ENCODE results near the gene PMIS2. TPM values are rescaled to one million over a fixed set of nuclear protein-coding genes. Genes with fewer than 3 reads are reported as not detected.

Gene PMIS2
- total RNA-seq (not detected), polyA plus RNA-seq (not detected)

- WGBS: 52% methylated on average over 16 of the region's 16 CpGs
Measured at GRCh38 chr19:35585848-35586247, at the start of gene PMIS2. PMIS2 (plus strand) TSS chr19:35586173; CDS start chr19:35586260, 87 bp downstream.

GRCh38 chr19:35539314-35539713, 46.7 kb upstream of the PMIS2 start:
- Histone ChIP-seq H3K4me1 (ENCODE audit: insufficient read depth) (no peaks in the 10 kb centered on the region), H3K27ac (ENCODE audit: low read depth) (no peak overlapping the region), H3K4me3 (ENCODE audit: low read depth, low read length) (no peak overlapping the region), H3K36me3 (ENCODE audit: insufficient read depth) (no peaks in the 10 kb centered on the region)
- WGBS: 64% methylated on average over 6 of the region's 6 CpGs
- no peak for DNase-seq (ENCODE audit: extremely low spot score)

More at GRCh38 chr19:35585848-35586247, at the start of gene PMIS2:
- Histone ChIP-seq H3K4me3 (ENCODE audit: low read depth, low read length) (no peak within 1 kb of the TSS), H3K4me1 (ENCODE audit: insufficient read depth) (no peaks in the 10 kb centered on the region), H3K27ac (ENCODE audit: low read depth) (no peak within 1 kb of the TSS), H3K36me3 (ENCODE audit: insufficient read depth) (no peaks in the 10 kb centered on the region)
- no peak for DNase-seq (ENCODE audit: extremely low spot score)

DNA sequence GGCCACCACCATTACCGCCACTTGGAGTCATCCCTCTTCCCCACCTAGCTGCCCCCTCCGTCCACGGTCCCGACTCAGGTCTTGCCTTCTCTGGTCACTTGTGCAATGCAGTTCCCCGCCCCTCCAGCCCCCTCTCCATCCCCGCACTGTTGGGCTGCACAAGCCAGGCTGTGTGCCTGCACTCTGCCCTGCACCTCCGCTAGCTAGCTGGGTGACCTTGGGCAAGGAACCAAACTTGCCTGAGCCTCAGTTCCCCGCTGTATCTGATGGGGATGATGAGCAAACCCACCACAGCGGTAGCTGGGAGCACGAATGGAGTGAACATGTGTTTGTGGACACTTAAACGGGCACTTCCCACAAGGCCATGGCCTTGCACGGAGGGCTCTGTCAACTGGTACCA, 46.1 kb upstream of the PMIS2 start:
- Histone ChIP-seq H3K4me1 (ENCODE audit: insufficient read depth) (no peaks in the 10 kb centered on the region), H3K4me3 (ENCODE audit: low read depth, low read length) (no peak overlapping the region), H3K36me3 (ENCODE audit: insufficient read depth) (no peaks in the 10 kb centered on the region), H3K27ac (ENCODE audit: low read depth) (no peak overlapping the region)
- DNase-seq (ENCODE audit: extremely low spot score): no peak
- 92% methylated on average over 12 of the region's 12 CpGs for WGBS

DNA sequence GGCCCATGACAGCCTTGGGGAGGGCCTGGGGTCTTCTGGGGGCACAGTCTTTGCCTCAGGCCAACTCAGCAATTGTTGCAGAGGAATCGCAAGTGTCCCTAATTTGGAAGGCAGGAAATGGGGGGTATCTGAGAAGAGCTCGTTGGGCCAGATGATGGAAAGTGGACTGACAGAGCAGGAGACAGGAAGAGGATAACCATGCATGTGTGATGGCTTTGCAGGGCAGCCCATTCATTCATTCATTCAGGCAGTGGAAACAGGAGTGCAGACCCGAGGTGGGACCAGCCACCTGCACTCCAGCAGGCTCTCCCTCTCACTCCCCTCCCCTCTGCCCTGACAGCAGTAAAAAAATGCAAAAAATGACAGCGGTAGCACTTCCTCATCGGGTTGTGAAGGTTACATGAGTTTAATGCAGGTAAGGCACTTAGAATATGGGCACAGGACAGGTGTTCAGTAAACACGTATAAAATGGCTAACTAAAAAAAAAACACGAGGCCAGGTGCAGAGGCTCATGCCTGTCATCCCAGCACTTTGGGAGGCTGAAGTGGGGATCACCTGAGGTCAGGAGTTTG, 45.5 kb upstream of the PMIS2 start:
- WGBS: 81% methylated on average over 7 of the region's 7 CpGs
- no peaks in the 10 kb centered on the region for H3K4me1 ChIP-seq (ENCODE audit: insufficient read depth)
- no peaks in the 10 kb centered on the region for H3K36me3 ChIP-seq (ENCODE audit: insufficient read depth)
- H3K4me3 ChIP-seq (ENCODE audit: low read depth, low read length): no peak overlapping the region
- no peak overlapping the region for H3K27ac ChIP-seq (ENCODE audit: low read depth)
- DNase-seq (ENCODE audit: extremely low spot score): no peak

DNA sequence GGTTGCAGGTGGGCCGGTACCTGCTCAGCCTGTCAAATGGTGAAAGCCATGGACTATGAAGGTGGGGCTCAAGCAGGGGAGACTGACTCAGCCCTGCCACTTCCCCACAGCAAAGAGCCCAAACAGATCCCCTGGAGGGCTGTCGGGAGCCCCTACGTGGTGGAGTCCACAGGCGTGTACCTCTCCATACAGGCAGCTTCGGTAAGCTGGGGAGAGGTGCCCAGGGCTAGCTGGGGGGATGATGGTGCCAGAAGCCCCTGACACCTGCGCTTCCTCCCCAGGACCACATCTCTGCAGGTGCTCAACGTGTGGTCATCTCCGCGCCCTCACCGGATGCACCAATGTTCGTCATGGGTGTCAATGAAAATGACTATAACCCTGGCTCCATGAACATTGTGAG, 43.8 kb upstream of the PMIS2 start:
- H3K4me1 ChIP-seq (ENCODE audit: insufficient read depth): no peaks in the 10 kb centered on the region
- no peaks in the 10 kb centered on the region for H3K36me3 ChIP-seq (ENCODE audit: insufficient read depth)
- no peak for DNase-seq (ENCODE audit: extremely low spot score)
- no peak overlapping the region for H3K4me3 ChIP-seq (ENCODE audit: low read depth, low read length)
- H3K27ac ChIP-seq (ENCODE audit: low read depth): no peak overlapping the region
- WGBS: 96% methylated on average over 11 of the region's 11 CpGs

- Histone ChIP-seq H3K4me3 (ENCODE audit: low read depth, low read length) (no peak overlapping the region), H3K36me3 (ENCODE audit: insufficient read depth) (no peaks in the 10 kb centered on the region), H3K4me1 (ENCODE audit: insufficient read depth) (no peaks in the 10 kb centered on the region), H3K27ac (ENCODE audit: low read depth) (no peak overlapping the region)
- 94% methylated on average over 15 of the region's 15 CpGs for WGBS
- no peak for DNase-seq (ENCODE audit: extremely low spot score)
Measured at GRCh38 chr19:35543280-35544109, 42.5 kb upstream of the PMIS2 start.

- Histone ChIP-seq H3K4me3 (ENCODE audit: low read depth, low read length) (peak overlapping the region; percentile 91), H3K36me3 (ENCODE audit: insufficient read depth) (no peaks in the 10 kb centered on the region)
- 72% methylated on average over 3 of the region's 3 CpGs for WGBS
Measured at GRCh38 chr19:35544110-35544802, 41.7 kb upstream of the PMIS2 start.

DNA sequence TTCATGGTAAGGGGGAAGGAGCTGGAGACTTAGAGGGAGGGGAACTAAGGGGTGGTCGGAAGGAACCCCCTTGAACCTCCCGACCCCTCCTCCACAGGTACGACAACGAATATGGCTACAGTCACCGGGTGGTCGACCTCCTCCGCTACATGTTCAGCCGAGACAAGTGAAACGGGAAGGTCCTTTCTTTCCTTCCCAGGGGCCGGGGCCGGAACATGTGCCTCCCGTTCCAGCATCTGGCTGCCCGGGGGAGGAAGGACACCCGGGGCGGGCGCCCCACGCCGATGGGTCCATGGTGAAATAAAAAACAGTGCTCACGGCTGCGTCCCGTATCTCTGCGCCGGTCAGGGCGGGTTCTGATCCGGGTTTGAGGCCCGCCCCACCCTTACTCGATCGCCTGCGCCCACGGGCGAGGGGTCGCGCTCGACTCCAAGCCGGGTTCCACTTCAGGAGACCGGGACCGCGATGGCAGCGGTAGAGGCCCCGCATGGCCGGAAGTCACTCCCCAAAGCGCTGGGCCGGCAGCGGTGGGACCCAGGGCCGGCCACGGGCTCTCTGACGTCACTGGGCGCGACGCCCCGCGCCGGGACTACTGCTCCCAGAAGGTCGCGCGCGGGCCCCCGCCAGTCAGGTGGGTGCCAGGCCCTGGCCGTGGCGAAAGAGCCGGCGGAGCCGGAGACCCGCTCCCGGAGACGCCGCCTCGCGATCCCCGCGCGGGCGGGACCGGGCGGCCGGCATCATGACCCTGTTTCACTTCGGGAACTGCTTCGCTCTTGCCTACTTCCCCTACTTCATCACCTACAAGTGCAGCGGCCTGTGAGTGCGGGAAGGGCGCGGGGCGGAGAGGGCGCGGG, 40.7 kb upstream of the PMIS2 start, which contains the start of gene TMEM147:
TMEM147 (plus strand) TSS at position 626 of the 854 bp plus-strand sequence; CDS start at position 740, 114 bp downstream.
- peak within 1 kb of the TSS; percentile 91 for H3K4me3 ChIP-seq (ENCODE audit: low read depth, low read length)
- peak within 1 kb of the TSS; percentile 68 for H3K27ac ChIP-seq (ENCODE audit: low read depth)
- peak; percentile 43 for DNase-seq (ENCODE audit: extremely low spot score)
- WGBS: under 1% methylated on average over 85 of the region's 85 CpGs
- H3K4me1 ChIP-seq (ENCODE audit: insufficient read depth): no peaks in the 10 kb centered on the region
- no peaks in the 10 kb centered on the region for H3K36me3 ChIP-seq (ENCODE audit: insufficient read depth)

More at GRCh38 chr19:35544110-35544802, 41.7 kb upstream of the PMIS2 start:
- no peak overlapping the region for H3K27ac ChIP-seq (ENCODE audit: low read depth)
- no peaks in the 10 kb centered on the region for H3K4me1 ChIP-seq (ENCODE audit: insufficient read depth)
- DNase-seq (ENCODE audit: extremely low spot score): no peak

DNA sequence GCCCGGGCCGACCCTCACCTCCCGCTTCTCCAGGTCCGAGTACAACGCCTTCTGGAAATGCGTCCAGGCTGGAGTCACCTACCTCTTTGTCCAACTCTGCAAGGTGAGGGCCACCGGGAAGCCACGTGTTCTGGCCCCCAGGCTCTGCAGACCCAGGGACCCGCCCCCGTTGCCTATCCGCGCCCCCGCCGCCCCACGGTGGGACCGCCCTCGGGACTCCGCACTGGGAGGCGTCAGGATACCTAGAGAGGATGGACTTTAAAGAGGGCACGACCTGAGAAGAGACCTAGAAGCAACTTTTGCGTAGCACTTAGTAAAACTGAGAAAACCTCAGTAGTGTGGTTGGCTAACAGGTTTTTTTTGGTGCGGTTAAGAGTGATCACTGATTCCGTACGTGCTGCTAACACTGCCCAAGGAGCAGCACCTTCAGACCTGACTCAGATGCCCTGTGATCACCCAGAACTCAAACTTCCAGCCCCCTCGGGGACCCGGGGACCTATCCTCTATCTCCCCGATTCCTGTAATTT, 40.1 kb upstream of the PMIS2 start:
- H3K4me3 ChIP-seq (ENCODE audit: low read depth, low read length): peak overlapping the region; percentile 91
- 3% methylated on average over 27 of the region's 27 CpGs for WGBS
- DNase-seq (ENCODE audit: extremely low spot score): no peak
- H3K36me3 ChIP-seq (ENCODE audit: insufficient read depth): no peaks in the 10 kb centered on the region
- peak overlapping the region; percentile 68 for H3K27ac ChIP-seq (ENCODE audit: low read depth)
- H3K4me1 ChIP-seq (ENCODE audit: insufficient read depth): no peaks in the 10 kb centered on the region

DNA sequence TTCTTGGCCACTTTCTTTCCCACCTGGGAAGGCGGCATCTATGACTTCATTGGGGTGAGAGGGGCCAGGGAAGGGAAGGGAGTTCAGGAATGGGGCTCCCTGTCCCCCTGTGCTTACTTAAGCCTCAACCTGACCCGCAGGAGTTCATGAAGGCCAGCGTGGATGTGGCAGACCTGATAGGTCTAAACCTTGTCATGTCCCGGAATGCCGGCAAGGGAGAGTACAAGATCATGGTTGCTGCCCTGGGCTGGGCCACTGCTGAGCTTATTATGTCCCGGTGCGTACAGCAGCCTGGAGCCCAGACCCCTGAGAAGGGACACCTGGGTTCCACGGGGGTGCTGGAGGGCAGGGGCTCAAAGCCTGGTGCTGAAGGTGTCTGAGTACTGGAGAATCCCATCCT, 39.4 kb upstream of the PMIS2 start:
- 82% methylated on average over 8 of the region's 8 CpGs for WGBS
- Histone ChIP-seq H3K36me3 (ENCODE audit: insufficient read depth) (no peaks in the 10 kb centered on the region), H3K4me3 (ENCODE audit: low read depth, low read length) (no peak overlapping the region), H3K27ac (ENCODE audit: low read depth) (no peak overlapping the region), H3K4me1 (ENCODE audit: insufficient read depth) (no peaks in the 10 kb centered on the region)
- no peak for DNase-seq (ENCODE audit: extremely low spot score)

- no peak for DNase-seq (ENCODE audit: extremely low spot score)
- no peak overlapping the region for H3K4me3 ChIP-seq (ENCODE audit: low read depth, low read length)
- H3K36me3 ChIP-seq (ENCODE audit: insufficient read depth): no peaks in the 10 kb centered on the region
- 20% methylated on average over 6 of the region's 6 CpGs for WGBS
- no peak overlapping the region for H3K27ac ChIP-seq (ENCODE audit: low read depth)
- no peaks in the 10 kb centered on the region for H3K4me1 ChIP-seq (ENCODE audit: insufficient read depth)
Measured at GRCh38 chr19:35549174-35549788, 36.7 kb upstream of the PMIS2 start.

GRCh38 chr19:35549879-35550523, 36.0 kb upstream of the PMIS2 start:
- Histone ChIP-seq H3K4me1 (ENCODE audit: insufficient read depth) (no peaks in the 10 kb centered on the region), H3K36me3 (ENCODE audit: insufficient read depth) (no peaks in the 10 kb centered on the region), H3K27ac (ENCODE audit: low read depth) (no peak overlapping the region), H3K4me3 (ENCODE audit: low read depth, low read length) (no peak overlapping the region)
- WGBS: 81% methylated on average over 15 of the region's 15 CpGs
- no peak for DNase-seq (ENCODE audit: extremely low spot score)

Data from urinary bladder (tissue), 4 donors.